Spinal cord (tissue), 10 donors: ENCODE results near the gene CCDC136. TPM values are rescaled to one million over a fixed set of nuclear protein-coding genes. Genes with fewer than 3 reads are reported as not detected.
A peak's percentile ranks its signal among the peaks of the same experiment; 100 is the strongest.

Source experiments
- DNase-seq, 6 donors: peaks; one replicate each; pipeline versions ENCODE4 v3.0.0 to v3.0.0-alpha.2; 2013 to 2015; ENCODE audit warnings: low spot score in 6 of 6, low read depth in 4 of 6
- H3K27ac ChIP-seq: one replicate; pipeline ENCODE4 v1.5.1; 2013; ENCODE audit warnings: low read depth, low read length, control low read depth
- H3K27me3 ChIP-seq: one replicate; pipeline ENCODE4 v1.6.1; 2013; ENCODE audit warnings: low read length; ENCODE audit not compliant: control insufficient read depth, insufficient read depth
- H3K36me3 ChIP-seq: one replicate; pipeline ENCODE4 v1.6.1; 2013; ENCODE audit warnings: low read length; ENCODE audit not compliant: control insufficient read depth, insufficient read depth
- H3K4me1 ChIP-seq: one replicate; pipeline ENCODE4 v1.6.1; 2013; ENCODE audit warnings: low read length; ENCODE audit not compliant: control insufficient read depth, insufficient read depth
- H3K4me3 ChIP-seq: one replicate; pipeline ENCODE4 v1.5.1; 2013; ENCODE audit warnings: low read depth, low read length, control low read depth
- H3K9me3 ChIP-seq: one replicate; pipeline ENCODE4 v1.6.1; 2013; ENCODE audit warnings: low read length; ENCODE audit not compliant: control insufficient read depth, insufficient read depth
- WGBS: methylation state at CpG from one replicate; pipeline ENCODE4 v1.1.5; 2013; ENCODE audit warnings: missing lambda C conversion rate; ENCODE audit not compliant: insufficient coverage; 5-methylcytosine and 5-hydroxymethylcytosine counted together
- polyA plus RNA-seq, 2 donors: library from polyadenylated mRNA; unstranded; fragments of 120-200 nt; gene quantifications; one replicate each; pipeline ENCODE4 v1.2.1, GENCODE V29; 2013; ENCODE audit not compliant: insufficient read length in 2 of 2
- total RNA-seq, 2 donors: library from RNA; depleted of rRNA in 1 of 2; stranded (reverse); fragments of 120-200 nt in 1 of 2; fragments of >200 nt in 1 of 2; gene quantifications; one replicate each; pipeline versions ENCODE4 v1.2.3 to v1.2.4, GENCODE V29; 2013 to 2014
- donor health status: healthy.

Gene CCDC136
- total and polyA plus RNA-seq, 4 donors = 53.9 to 220 (median 130) TPM

DNA sequence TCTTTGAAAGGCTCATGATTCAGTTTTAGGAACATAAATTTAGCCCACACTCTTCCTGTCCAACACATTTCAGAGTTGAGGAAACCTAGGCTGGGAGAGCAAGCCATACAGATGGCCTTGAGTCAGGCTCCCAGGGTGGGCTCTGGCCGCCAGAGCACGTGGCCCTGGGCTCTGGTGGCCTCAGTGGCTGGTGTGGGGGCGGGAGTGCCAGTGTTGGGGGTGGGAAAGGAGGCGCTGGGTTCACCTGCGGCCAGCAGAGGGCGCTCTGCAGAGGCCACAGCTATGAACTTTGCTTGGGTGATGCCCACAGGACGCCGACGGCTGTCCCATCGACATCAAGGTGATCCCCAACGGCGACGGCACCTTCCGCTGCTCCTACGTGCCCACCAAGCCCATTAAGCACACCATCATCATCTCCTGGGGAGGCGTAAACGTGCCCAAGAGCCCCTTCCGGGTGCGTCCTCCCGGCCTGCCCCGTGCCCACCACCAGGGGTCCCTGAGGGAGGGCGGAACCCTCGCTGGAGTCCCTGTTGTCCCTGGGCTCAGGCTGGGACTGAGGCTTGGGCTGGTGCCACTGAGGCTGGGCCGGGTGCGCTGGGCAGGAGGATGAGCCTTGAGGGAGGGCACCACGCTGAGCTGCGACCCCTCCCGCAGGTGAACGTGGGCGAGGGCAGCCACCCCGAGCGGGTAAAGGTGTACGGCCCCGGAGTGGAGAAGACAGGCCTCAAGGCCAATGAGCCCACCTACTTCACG lies 50.3 kb downstream of the CCDC136 start:
- no peaks in the 10 kb centered on the region for H3K27me3 ChIP-seq
- DNase-seq = peak in 1 of 6 donors; percentile 26
- peaks cover 10% of the 10 kb centered on the region for H3K4me1 ChIP-seq
- no peak overlapping the region for H3K4me3 ChIP-seq
- H3K36me3 ChIP-seq = peaks cover 97% of the 10 kb centered on the region
- 55% methylated on average over 31 of the region's 35 CpGs for WGBS
- no peaks in the 10 kb centered on the region for H3K9me3 ChIP-seq
- no peak overlapping the region for H3K27ac ChIP-seq

GRCh38 chr7:128842674-128843641 lies 51.2 kb downstream of the CCDC136 start:
- peaks cover 96% of the 10 kb centered on the region for H3K36me3 ChIP-seq
- no peaks in the 10 kb centered on the region for H3K9me3 ChIP-seq
- H3K4me1 ChIP-seq = peaks cover 4% of the 10 kb centered on the region
- no peak for DNase-seq
- H3K4me3 ChIP-seq = no peak overlapping the region
- 95% methylated on average over 38 of the region's 38 CpGs for WGBS
- H3K27ac ChIP-seq = no peak overlapping the region
- no peaks in the 10 kb centered on the region for H3K27me3 ChIP-seq

GRCh38 chr7:128843938-128844621 lies 52.3 kb downstream of the CCDC136 start:
- H3K4me3 ChIP-seq = no peak overlapping the region
- no peak for DNase-seq
- peaks cover 96% of the 10 kb centered on the region for H3K36me3 ChIP-seq
- H3K9me3 ChIP-seq = no peaks in the 10 kb centered on the region
- H3K27me3 ChIP-seq = no peaks in the 10 kb centered on the region
- no peak overlapping the region for H3K27ac ChIP-seq
- WGBS = 95% methylated on average over 17 of the region's 17 CpGs
- H3K4me1 ChIP-seq = no peaks in the 10 kb centered on the region

- Histone ChIP-seq H3K4me3 (no peak overlapping the region), H3K36me3 (peaks cover 96% of the 10 kb centered on the region), H3K9me3 (no peaks in the 10 kb centered on the region), H3K27me3 (no peaks in the 10 kb centered on the region), H3K4me1 (no peaks in the 10 kb centered on the region), H3K27ac (no peak overlapping the region)
- 95% methylated on average over 25 of the region's 25 CpGs for WGBS
- DNase-seq = no peak
Measured at GRCh38 chr7:128844777-128845311, 53.1 kb downstream of the CCDC136 start.

DNA sequence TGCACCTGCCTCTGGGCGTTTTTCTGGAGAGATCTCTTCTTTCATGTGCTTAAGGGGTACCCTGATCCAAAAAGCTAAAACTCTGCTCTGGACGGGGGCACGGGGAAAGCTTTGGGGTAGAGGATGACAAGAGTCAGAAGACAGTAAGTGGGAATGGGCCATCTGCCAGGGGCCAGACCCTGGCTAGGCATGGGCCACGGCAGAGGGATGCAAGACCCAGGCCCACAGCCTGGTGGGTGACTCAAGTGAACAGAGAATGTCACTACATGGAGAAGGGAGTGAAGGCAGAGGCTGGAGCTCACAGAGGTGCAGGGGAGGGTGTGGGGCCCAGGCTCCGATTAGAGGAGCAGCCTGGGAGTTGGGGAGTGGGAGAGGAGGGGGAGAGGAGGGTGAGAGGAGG lies 53.7 kb downstream of the CCDC136 start:
- peaks cover 96% of the 10 kb centered on the region for H3K36me3 ChIP-seq

GRCh38 chr7:128845987-128846386 lies 54.2 kb downstream of the CCDC136 start:
- Histone ChIP-seq H3K27ac (no peak overlapping the region), H3K4me3 (no peak overlapping the region)

More for the DNA sequence above, 53.7 kb downstream of the CCDC136 start:
- Histone ChIP-seq H3K4me3 (no peak overlapping the region), H3K9me3 (no peaks in the 10 kb centered on the region), H3K4me1 (no peaks in the 10 kb centered on the region), H3K27me3 (no peaks in the 10 kb centered on the region), H3K27ac (no peak overlapping the region)
- WGBS = 90% methylated on average over 5 of the region's 5 CpGs
- DNase-seq = no peak

DNA sequence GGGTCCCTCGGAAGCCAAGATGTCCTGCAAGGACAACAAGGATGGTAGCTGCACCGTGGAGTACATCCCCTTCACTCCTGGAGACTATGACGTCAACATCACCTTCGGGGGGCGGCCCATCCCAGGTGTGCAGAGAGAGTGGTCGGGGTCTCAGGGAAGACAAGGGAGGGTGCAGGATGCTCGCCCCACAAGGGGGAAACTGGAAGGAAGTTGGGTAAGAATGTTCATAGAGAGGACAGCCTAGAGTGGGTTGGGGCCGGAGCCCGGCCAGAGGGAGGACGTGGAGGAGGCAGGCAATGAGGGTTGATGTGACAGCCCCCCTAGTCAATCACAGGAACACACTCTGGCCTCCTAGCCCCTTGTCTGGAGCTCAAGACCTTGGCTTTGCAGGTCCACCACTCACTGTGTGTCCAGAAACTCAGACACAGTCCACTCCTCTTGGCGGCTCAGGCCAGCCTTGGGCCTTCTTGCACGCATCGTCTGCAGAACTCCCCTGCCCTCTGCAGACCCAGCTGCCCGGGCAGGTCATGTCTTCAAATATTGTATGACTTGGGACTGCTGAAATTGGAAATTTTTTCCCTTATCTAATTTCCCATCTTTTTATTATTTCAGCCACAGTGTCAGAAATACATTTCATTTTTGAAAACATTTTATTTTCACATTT lies 55.1 kb downstream of the CCDC136 start:
- WGBS = 90% methylated on average over 9 of the region's 14 CpGs
- Histone ChIP-seq H3K9me3 (no peaks in the 10 kb centered on the region), H3K27me3 (no peaks in the 10 kb centered on the region), H3K4me3 (no peak overlapping the region), H3K4me1 (no peaks in the 10 kb centered on the region), H3K36me3 (peaks cover 97% of the 10 kb centered on the region), H3K27ac (no peak overlapping the region)
- DNase-seq = no peak

More at GRCh38 chr7:128845987-128846386, 54.2 kb downstream of the CCDC136 start:
- 88% methylated on average over 16 of the region's 19 CpGs for WGBS
- H3K4me1 ChIP-seq = no peaks in the 10 kb centered on the region
- peaks cover 96% of the 10 kb centered on the region for H3K36me3 ChIP-seq
- DNase-seq = no peak
- H3K27me3 ChIP-seq = no peaks in the 10 kb centered on the region
- H3K9me3 ChIP-seq = no peaks in the 10 kb centered on the region

- H3K36me3 ChIP-seq = peaks cover 97% of the 10 kb centered on the region
- no peak overlapping the region for H3K27ac ChIP-seq
- no peaks in the 10 kb centered on the region for H3K9me3 ChIP-seq
- no peaks in the 10 kb centered on the region for H3K4me1 ChIP-seq
- 91% methylated on average over 16 of the region's 17 CpGs for WGBS
- DNase-seq = no peak
- no peak overlapping the region for H3K4me3 ChIP-seq
- no peaks in the 10 kb centered on the region for H3K27me3 ChIP-seq
Measured at GRCh38 chr7:128847721-128848211, 56.0 kb downstream of the CCDC136 start.
